Choroid plexus epithelial cell (primary cell): ENCODE data around the gene PDSS2.

Source experiments
- DNase-seq: peaks from one replicate; pipeline ENCODE4 v3.0.0-alpha.2; 2010; ENCODE audit warnings: low read depth
- H3K4me3 ChIP-seq: 2 replicates; pipeline ENCODE4 v1.5.1; 2011; ENCODE audit warnings: low read depth, mild to moderate bottlenecking, control low read depth, low read length, moderate library complexity
- CTCF ChIP-seq: conservative IDR thresholded peaks from 2 replicates; pipeline ENCODE4 v1.5.1; 2011; ENCODE audit warnings: low read depth, mild to moderate bottlenecking, control low read depth, inconsistent platforms, low read length, moderate library complexity

Gene PDSS2

GRCh38 chr6:107237992-107238660 is 221.2 kb downstream of the PDSS2 start:
- no peak for TF ChIP-seq CTCF
- H3K4me3 ChIP-seq: no peak overlapping the region
- DNase-seq: peak; percentile 50

GRCh38 chr6:107235511-107235910 is 223.9 kb downstream of the PDSS2 start:
- no peak for TF ChIP-seq CTCF
- no peak overlapping the region for H3K4me3 ChIP-seq
- peak; percentile 36 for DNase-seq

- no peak overlapping the region for H3K4me3 ChIP-seq
- TF ChIP-seq CTCF: no peak
- no peak for DNase-seq
Observed at GRCh38 chr6:107235007-107235406, 224.4 kb downstream of the PDSS2 start.

- no peak for DNase-seq
- no peak for TF ChIP-seq CTCF
- H3K4me3 ChIP-seq: no peak overlapping the region
Observed at GRCh38 chr6:107231243-107231642, 228.1 kb downstream of the PDSS2 start.

GRCh38 chr6:107230448-107230847 is 228.9 kb downstream of the PDSS2 start:
- no peak for DNase-seq
- H3K4me3 ChIP-seq: no peak overlapping the region
- TF ChIP-seq CTCF: no peak

GRCh38 chr6:107230024-107230423 is 229.3 kb downstream of the PDSS2 start:
- H3K4me3 ChIP-seq: no peak overlapping the region

More at GRCh38 chr6:107230024-107230423, 229.3 kb downstream of the PDSS2 start:
- peak; percentile 66 for DNase-seq
- TF ChIP-seq CTCF: no peak
